ENCODE results near the gene MNS1. TPM values are rescaled to one million over a fixed set of nuclear protein-coding genes. Genes with fewer than 3 reads are reported as not detected.
"Not testable (repeated sequence)": the region's sequence is repeated elsewhere in the genome, so short reads cannot be mapped to it uniquely, and the experiment has no call there.

Gene MNS1
- total RNA-seq, 1 donor from 2014 or later = 4.8 TPM

GRCh38 chr15:56492236-56492635 lies 27.3 kb upstream of the MNS1 start:
- no peak overlapping the region for H3K4me3 Mint-ChIP-seq (ENCODE audit: low read depth)
- H3K36me3 Mint-ChIP-seq (ENCODE audit: insufficient read depth) = no peaks in the 10 kb centered on the region
- H3K27ac Mint-ChIP-seq = no peak overlapping the region
- TF ChIP-seq, protein P1, sequence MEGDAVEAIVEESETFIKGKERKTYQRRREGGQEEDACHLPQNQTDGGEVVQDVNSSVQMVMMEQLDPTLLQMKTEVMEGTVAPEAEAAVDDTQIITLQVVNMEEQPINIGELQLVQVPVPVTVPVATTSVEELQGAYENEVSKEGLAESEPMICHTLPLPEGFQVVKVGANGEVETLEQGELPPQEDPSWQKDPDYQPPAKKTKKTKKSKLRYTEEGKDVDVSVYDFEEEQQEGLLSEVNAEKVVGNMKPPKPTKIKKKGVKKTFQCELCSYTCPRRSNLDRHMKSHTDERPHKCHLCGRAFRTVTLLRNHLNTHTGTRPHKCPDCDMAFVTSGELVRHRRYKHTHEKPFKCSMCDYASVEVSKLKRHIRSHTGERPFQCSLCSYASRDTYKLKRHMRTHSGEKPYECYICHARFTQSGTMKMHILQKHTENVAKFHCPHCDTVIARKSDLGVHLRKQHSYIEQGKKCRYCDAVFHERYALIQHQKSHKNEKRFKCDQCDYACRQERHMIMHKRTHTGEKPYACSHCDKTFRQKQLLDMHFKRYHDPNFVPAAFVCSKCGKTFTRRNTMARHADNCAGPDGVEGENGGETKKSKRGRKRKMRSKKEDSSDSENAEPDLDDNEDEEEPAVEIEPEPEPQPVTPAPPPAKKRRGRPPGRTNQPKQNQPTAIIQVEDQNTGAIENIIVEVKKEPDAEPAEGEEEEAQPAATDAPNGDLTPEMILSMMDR (IDR thresholded peaks at IDR 0.05; ENCODE audit: unreplicated experiment) = no peak
- H3K4me1 Mint-ChIP-seq (ENCODE audit: low read depth) = peaks cover 4% of the 10 kb centered on the region
- peaks cover 7% of the 10 kb centered on the region for H3K27me3 Mint-ChIP-seq
- no peak for DNase-seq (ENCODE audit: low spot score, unreplicated experiment)
- peaks cover 4% of the 10 kb centered on the region for H3K9me3 Mint-ChIP-seq (ENCODE audit: low read depth)

DNA sequence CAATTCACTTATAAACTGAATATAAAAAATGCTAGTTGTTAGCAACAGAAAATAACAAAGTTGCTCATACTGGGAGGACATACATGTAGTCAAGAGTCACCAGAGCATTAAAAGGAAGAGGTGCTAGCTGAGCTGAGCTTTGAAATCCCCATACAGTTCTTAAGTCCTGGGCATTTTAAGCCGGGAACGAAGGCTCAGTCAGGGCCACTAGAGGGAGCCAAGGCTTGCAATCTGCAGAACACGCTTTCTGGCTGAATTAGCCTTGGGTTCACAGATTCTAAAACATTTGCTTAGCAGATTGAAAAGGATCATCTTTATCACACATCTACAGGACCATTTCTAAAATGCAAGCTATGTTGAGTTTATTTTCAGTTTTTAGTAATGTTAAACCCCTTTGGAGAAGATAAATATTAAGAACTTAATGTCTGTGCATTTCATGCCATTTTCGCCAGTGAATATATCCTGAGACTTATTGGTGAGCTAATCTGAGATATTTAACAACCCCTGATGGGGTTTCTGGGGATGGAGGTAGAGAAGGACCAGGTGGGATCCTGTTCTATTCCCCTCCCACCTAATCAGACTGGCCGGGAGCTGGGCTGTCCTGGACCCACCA lies 26.3 kb upstream of the MNS1 start:
- Mint-ChIP-seq H3K36me3 (ENCODE audit: insufficient read depth) (no peaks in the 10 kb centered on the region), H3K4me3 (ENCODE audit: low read depth) (no peak overlapping the region), H3K27me3 (peaks cover 7% of the 10 kb centered on the region), H3K4me1 (ENCODE audit: low read depth) (no peaks in the 10 kb centered on the region), H3K27ac (no peak overlapping the region), H3K9me3 (ENCODE audit: low read depth) (no peaks in the 10 kb centered on the region)
- peak; percentile 33 for DNase-seq (ENCODE audit: low spot score, unreplicated experiment)
- TF ChIP-seq, protein P1 (IDR thresholded peaks at IDR 0.05; ENCODE audit: unreplicated experiment) = peak; percentile 89

DNA sequence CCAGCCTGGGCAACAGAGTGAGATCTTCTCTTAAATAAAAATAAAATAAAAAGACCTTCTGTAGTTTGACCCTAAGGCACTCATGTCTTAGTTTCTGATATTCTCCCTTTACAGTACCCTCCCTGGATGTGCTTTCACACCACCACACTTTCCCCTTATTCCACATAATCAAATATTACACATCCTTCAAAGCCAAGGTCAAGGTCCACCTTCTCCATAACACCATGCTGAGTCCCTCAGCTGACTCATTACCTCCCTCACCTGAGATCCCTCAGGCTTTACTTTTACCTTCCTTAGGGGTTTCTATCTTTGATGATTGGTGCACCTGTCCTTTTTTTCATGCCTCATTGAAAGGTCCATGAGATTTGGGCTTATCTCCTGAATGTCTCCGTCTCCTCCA lies 25.5 kb upstream of the MNS1 start:
- H3K4me3 Mint-ChIP-seq (ENCODE audit: low read depth) = no peak overlapping the region
- no peak for DNase-seq (ENCODE audit: low spot score, unreplicated experiment)
- no peaks in the 10 kb centered on the region for H3K4me1 Mint-ChIP-seq (ENCODE audit: low read depth)
- H3K9me3 Mint-ChIP-seq (ENCODE audit: low read depth) = peaks cover 4% of the 10 kb centered on the region
- no peaks in the 10 kb centered on the region for H3K36me3 Mint-ChIP-seq (ENCODE audit: insufficient read depth)
- peaks cover 7% of the 10 kb centered on the region for H3K27me3 Mint-ChIP-seq
- TF ChIP-seq, protein P1 (IDR thresholded peaks at IDR 0.05; ENCODE audit: unreplicated experiment) = no peak
- no peak overlapping the region for H3K27ac Mint-ChIP-seq

DNA sequence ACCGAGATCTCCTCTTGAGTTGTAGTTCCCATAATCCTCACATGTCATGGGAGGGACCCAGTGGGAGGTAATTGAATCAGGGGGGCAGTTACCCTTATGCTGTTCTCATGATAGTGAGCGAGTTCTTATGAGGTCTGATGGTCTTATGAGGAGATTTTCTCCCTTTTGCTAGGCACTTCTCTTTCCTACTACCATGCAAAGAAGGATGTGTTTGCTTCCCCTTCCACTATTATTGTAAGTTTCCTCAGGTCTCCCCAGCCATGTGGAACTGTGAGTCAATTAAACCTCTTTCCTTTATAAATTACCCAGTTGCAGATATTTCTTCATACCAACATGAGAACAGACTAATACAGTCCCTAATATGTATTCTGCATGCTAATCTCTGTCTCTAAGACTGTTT lies 21.3 kb upstream of the MNS1 start:
- H3K27me3 Mint-ChIP-seq; DNase-seq (ENCODE audit: low spot score, unreplicated experiment); H3K36me3 Mint-ChIP-seq (ENCODE audit: insufficient read depth); H3K4me3 Mint-ChIP-seq (ENCODE audit: low read depth); H3K4me1 Mint-ChIP-seq (ENCODE audit: low read depth); H3K9me3 Mint-ChIP-seq (ENCODE audit: low read depth); H3K27ac Mint-ChIP-seq: not testable (repeated sequence)

DNA sequence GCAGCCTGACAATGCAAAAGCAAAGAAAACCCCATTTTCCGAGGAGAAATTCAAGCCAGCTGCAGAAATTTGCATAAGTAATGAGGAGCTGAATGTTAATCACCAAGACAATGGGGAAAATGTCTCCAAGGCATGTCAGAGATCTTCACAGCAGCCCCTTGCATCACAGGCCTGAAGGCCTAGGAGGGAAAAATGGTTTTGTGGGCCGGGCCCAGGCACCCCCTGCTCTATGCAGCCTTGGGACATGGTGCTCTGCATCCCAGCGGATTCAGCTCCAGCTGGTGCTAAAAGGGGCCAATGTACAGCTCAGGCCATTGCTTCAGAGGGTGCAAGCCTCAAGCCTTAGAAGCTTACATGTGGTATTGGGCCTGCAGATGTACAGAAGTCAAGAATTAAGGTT lies 20.5 kb upstream of the MNS1 start:
- not testable (repeated sequence) for H3K4me3 Mint-ChIP-seq (ENCODE audit: low read depth)

GRCh38 chr15:56484287-56484686 lies 19.4 kb upstream of the MNS1 start:
- H3K4me1 Mint-ChIP-seq (ENCODE audit: low read depth) = no peaks in the 10 kb centered on the region
- H3K9me3 Mint-ChIP-seq (ENCODE audit: low read depth) = peaks cover 12% of the 10 kb centered on the region
- H3K27me3 Mint-ChIP-seq = no peaks in the 10 kb centered on the region
- no peak overlapping the region for H3K27ac Mint-ChIP-seq
- TF ChIP-seq, protein P1 (IDR thresholded peaks at IDR 0.05; ENCODE audit: unreplicated experiment) = no peak
- DNase-seq (ENCODE audit: low spot score, unreplicated experiment) = no peak
- no peaks in the 10 kb centered on the region for H3K36me3 Mint-ChIP-seq (ENCODE audit: insufficient read depth)
- no peak overlapping the region for H3K4me3 Mint-ChIP-seq (ENCODE audit: low read depth)

More for the DNA sequence above, 20.5 kb upstream of the MNS1 start:
- not testable (repeated sequence) for DNase-seq (ENCODE audit: low spot score, unreplicated experiment); H3K27ac Mint-ChIP-seq; H3K9me3 Mint-ChIP-seq (ENCODE audit: low read depth); H3K36me3 Mint-ChIP-seq (ENCODE audit: insufficient read depth); H3K4me1 Mint-ChIP-seq (ENCODE audit: low read depth); H3K27me3 Mint-ChIP-seq

All from progenitor cell of endocrine pancreas (in vitro differentiated cells).